GF-D8 (cell line): ENCODE measurements around the gene ADAMTS3.
"Not testable (repeated sequence)": the region's sequence is repeated elsewhere in the genome, so short reads cannot be mapped to it uniquely, and the experiment has no call there.

Experiments used
- DNase-seq: peaks from one replicate; lab custom pipeline; 2025; lab: John Stamatoyannopoulos, UW

ADAMTS3 gene

GRCh38 chr4:72553540-72554337 lies 15.3 kb downstream of the ADAMTS3 start:
- no peak for DNase-seq

GRCh38 chr4:72552447-72552846 lies 16.6 kb downstream of the ADAMTS3 start:
- no peak for DNase-seq

DNA sequence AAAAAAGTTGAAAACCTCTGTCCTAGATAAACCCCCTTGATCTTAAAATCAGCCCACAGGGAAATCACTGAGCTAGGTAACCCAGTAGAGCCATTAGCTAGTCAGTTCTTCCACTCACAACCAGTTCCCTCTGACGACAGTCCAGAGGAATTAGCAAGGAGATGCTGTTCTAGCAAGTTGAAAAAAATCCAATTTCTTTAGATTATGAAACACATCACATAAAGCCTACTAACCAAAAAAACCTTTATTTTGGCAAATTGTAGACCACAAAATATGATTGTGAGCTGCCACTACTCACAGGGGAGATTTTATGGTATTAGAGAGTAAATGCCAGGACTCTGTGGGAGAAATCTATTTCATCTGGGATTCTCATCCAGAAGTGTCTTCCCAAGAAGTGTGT lies 22.6 kb downstream of the ADAMTS3 start:
- DNase-seq = no peak

- DNase-seq = not testable (repeated sequence)
Measured at GRCh38 chr4:72540694-72541093, 28.3 kb downstream of the ADAMTS3 start.

GRCh38 chr4:72538006-72538405 lies 31.0 kb downstream of the ADAMTS3 start:
- no peak for DNase-seq

DNA sequence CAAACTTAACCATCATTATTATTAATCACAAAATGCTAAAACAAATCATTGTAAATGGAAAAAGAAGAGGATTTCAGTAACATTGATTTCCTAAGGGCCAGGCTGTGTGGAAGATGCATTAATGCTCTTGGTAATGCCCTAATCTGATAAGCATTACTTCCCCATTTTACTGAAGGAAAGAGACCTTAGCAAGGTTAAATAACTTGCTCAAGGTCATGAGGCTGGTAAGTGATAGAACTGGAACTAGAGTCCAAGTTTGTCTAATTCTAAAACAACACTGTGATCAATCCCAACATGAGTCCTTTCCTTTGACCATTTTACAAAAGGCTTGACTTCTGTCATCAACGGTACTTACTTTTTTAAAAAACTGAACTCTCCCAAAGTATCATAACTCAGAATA lies 32.6 kb downstream of the ADAMTS3 start:
- DNase-seq = no peak

DNA sequence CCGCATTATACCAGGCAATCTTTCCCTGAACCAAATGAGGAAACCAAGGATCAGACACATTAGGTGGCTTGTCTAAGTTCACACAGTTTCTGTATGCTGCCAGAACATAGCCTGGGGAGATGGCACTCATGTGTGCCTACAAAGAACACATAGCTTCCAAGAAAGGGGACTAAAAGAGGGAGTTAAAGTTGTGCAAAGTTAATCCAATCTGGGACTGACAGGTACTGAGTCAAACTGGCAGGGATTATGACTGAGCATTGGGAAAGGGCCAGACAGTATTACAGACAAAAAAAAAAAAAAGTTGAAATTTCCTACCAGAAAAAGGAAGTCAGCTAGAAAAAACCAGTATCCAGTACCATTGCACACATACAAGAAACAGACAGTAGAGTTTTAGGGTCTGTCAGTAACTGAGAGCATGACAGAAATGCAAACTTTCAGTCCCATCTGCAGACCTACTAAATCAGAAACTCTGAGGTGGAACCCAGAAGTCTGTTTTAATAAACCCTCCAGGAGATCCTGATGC lies 37.2 kb downstream of the ADAMTS3 start:
- no peak for DNase-seq

GRCh38 chr4:72531322-72531721 lies 37.7 kb downstream of the ADAMTS3 start:
- DNase-seq = no peak

- DNase-seq = no peak
Measured at GRCh38 chr4:72529148-72529822, 39.7 kb downstream of the ADAMTS3 start.

DNA sequence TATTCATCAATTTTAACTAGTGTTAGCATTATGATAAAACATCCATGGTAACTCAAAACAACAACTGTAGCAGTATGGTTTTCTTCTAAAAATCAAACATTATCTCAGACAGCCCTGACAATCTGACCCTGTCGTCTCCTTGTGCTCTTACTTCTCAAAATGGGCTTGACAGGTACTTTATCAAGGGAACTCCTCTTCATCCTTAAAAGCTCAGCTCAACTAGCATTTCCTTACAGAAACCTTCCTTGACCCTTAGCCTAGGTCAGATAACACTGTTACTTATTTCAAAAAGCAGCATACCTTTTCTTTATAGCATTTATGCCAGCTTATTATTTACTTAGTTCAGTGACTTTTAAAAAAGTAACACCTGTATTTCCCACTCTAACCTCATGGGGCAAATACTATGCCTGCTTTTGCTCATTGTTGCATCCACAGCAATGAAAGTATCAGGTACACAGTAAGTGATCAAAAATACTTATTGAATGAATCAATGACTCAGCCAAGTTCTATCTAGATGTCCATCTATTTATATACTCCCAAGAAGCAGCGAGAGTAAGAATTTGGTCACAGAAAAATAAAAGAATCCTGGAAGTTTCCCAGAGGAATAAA lies 41.9 kb downstream of the ADAMTS3 start:
- no peak for DNase-seq

DNA sequence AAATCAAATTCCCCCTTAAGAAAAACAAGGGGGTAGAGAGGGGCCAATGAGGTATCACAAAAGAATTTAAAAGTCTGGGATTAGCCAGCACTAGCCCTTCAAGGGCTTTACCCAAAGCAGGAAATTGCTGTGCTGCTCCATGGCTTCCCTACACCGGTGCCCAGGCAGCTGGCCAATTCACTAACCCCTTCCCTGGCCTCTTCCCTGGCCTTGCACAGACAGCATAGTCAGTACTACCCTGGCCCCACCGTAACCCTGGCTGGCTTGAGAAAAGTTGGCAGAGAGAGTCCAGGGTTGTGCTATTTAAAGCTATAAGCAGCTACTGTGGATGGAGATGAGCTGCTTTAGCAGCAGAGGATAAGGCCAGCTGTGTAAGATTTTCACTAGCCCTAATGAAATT lies 43.1 kb downstream of the ADAMTS3 start:
- DNase-seq = no peak

GRCh38 chr4:72522440-72522839 lies 46.6 kb downstream of the ADAMTS3 start:
- no peak for DNase-seq

- DNase-seq = no peak
Measured at GRCh38 chr4:72513227-72513626, 55.8 kb downstream of the ADAMTS3 start.

DNA sequence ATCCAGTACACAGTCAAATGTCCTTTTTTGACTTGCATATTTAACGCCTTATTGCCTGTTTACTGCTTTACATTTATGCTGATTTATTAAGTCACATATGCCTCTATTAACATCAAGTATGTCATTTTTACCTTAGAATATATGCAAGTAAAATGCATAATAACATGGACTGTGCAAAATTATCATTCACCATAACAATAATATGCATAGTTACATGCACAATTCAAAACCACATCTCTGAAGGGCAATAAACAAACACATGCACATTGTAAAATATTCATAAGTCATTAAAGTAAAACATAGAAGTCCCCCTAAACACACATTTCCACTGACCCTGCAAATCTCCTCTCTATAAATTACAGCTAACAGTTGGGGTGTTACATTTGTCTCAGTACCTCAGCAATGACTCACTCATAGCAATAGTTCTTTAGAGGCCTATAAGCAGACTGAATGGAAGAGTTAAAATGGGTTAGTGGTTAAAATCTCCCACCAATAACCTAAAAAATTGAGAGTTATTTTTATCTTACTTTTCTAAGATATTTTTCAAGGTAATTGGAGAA lies 61.1 kb downstream of the ADAMTS3 start:
- DNase-seq = no peak

DNA sequence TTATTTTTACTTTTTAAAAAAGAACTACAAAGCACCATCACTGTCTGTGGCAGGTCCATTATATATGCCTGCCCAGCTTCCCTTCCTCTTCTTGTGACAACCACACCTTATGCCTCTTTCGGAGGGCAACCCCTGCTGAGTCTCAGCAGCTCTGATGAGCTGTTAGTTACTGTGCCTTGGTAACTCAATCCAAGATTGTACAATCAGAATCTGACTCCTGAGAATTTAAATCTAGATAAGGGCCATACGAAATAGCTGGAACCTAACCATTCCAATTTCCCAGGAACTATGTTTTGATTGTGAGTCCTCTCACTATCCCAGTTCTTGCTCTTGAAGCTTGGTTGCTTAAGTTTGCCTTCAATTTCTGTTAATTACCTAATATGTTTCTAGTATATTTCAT lies 61.9 kb downstream of the ADAMTS3 start:
- no peak for DNase-seq

GRCh38 chr4:72505314-72505744 lies 63.7 kb downstream of the ADAMTS3 start:
- no peak for DNase-seq

DNA sequence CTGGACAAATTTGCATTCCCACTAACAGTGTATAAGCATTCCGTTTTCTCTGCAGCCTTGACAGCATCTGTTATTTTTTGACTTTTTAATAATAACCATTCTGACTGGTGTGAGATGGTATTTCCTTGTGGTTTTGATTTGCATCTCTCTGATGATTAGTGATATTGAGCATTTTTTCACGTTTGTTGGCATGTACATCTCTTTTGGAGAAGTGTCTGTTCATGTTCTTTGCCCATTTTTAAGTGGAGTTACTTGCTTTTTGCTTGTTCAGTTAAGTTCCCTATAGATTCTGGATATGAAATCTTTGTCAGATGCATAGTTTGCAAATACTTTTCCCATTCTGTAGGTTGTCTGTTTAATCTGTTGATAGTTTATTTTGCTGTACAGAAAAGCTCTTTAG lies 68.8 kb downstream of the ADAMTS3 start:
- no peak for DNase-seq

- no peak for DNase-seq
Measured at GRCh38 chr4:72496119-72496518, 72.9 kb downstream of the ADAMTS3 start.

DNA sequence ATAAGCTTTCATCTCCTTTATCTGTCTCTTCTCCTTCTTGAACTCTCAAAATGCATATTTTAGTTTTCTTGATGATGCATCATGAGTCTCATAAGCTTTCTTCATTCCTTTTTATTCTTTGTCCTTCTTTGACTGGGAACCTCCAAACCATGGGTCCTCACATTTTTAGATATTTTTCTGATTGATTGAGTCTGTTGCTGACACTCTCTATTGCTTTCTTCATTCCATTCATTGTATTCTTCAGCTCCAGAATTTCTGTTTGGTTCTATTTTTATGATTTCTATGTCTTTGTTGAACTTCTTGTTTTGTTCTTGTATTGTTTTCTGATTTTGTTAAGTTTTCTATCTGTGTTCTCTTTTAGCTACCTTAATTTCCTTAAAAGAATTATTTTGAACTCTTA lies 74.9 kb downstream of the ADAMTS3 start:
- DNase-seq = no peak

- no peak for DNase-seq
Measured at GRCh38 chr4:72489267-72489666, 79.8 kb downstream of the ADAMTS3 start.

DNA sequence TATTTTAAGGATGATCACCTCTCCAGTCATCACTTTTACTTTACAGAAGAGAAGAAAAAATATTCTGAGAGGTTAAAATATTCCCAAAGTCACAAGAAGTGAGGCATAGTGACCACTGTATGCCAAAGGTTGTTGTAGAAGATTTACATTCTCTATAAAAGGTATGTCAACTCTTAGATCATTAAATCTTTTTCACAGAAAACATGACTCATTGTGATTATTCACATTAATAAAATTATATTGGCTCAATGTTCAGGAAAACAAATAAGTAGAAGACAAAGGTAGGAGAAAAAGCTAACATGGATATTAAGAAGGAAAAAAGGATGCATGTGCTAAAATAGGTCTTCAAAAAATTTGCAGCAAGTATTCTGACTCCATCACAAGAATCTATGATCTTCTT lies 82.0 kb downstream of the ADAMTS3 start:
- DNase-seq = no peak

GRCh38 chr4:72484981-72485380 lies 84.0 kb downstream of the ADAMTS3 start:
- no peak for DNase-seq
